ENCODE measurements around the gene CSNK2A1. TPM values are rescaled to one million over a fixed set of nuclear protein-coding genes. Genes with fewer than 3 reads are reported as not detected.
A peak's percentile ranks its signal among the peaks of the same experiment; 100 is the strongest.

CSNK2A1 gene
- total and polyA plus RNA-seq, 2 donors from 2014 or later, result 39.7 to 100 TPM

DNA sequence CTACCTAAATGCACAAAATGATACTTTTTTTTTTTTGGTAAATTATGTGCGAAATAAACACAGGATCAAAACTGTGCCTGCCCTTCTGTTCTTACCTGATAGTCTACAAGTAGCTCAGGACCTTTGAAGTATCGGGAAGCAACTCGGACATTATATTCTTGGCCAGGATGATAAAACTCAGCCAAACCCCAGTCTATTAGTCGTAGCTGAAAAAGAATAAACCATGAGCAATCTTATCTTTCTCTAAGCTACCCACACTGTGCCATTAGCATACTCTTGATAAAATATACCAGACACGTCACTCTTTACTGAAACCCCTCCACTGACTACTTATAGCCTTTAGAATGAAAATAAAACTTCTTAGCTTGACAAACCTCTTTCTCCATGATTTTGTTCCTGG, 51.4 kb downstream of the CSNK2A1 start:
- DNase-seq, result no peak
- Histone ChIP-seq H3K4me1 (ENCODE audit: control insufficient read depth in 2 of 3, insufficient read depth in 2 of 3, low read depth in 1 of 3, low read length in 3 of 3) (no peaks in the 10 kb centered on the region), H3K9me3 (ENCODE audit: control insufficient read depth in 2 of 3, insufficient read depth in 1 of 3, low read length in 3 of 3) (no peaks in the 10 kb centered on the region), H3K27ac (ENCODE audit: low read depth in 2 of 2, low read length in 2 of 2) (no peak overlapping the region), H3K27me3 (ENCODE audit: control insufficient read depth, insufficient read depth, low read length) (no peaks in the 10 kb centered on the region), H3K9ac (ENCODE audit: low read length in 3 of 3) (no peak overlapping the region), H3K4me3 (ENCODE audit: low read length in 3 of 3) (no peak overlapping the region), H3K36me3 (ENCODE audit: control insufficient read depth in 2 of 3, insufficient read depth in 3 of 3, low read length in 3 of 3) (peaks cover 5 to 57% (median 46%) of the 10 kb centered on the region in 3 donors)
- TF ChIP-seq, protein P1, sequence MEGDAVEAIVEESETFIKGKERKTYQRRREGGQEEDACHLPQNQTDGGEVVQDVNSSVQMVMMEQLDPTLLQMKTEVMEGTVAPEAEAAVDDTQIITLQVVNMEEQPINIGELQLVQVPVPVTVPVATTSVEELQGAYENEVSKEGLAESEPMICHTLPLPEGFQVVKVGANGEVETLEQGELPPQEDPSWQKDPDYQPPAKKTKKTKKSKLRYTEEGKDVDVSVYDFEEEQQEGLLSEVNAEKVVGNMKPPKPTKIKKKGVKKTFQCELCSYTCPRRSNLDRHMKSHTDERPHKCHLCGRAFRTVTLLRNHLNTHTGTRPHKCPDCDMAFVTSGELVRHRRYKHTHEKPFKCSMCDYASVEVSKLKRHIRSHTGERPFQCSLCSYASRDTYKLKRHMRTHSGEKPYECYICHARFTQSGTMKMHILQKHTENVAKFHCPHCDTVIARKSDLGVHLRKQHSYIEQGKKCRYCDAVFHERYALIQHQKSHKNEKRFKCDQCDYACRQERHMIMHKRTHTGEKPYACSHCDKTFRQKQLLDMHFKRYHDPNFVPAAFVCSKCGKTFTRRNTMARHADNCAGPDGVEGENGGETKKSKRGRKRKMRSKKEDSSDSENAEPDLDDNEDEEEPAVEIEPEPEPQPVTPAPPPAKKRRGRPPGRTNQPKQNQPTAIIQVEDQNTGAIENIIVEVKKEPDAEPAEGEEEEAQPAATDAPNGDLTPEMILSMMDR (IDR thresholded peaks at IDR 0.05; ENCODE audit: borderline replicate concordance, extremely low read depth, insufficient read depth), result no peak
- intact Hi-C loops (cut with DNase I), result no loop called here
- FAIRE-seq, result no peak

DNA sequence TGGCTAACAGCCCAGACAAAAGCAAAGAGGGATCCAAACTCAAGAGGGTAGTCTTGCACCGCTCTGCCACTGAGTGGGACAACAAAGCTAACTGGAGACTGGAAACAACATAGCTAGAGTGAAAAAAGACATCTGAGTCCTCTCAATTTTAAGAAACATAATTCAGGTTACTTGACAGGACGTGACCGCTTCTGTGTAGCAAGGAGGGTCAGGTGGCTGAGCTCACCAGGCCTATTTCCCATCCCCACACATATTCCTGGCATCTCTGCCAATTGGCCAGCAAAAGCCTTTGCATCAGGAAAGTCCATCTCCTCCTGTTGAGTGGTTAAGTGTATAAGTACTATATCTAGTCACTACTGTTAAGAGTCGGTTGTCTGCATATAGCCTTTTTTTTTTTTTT, 55.9 kb downstream of the CSNK2A1 start:
- Histone ChIP-seq H3K9me3 (ENCODE audit: control insufficient read depth in 2 of 3, insufficient read depth in 1 of 3, low read length in 3 of 3) (no peaks in the 10 kb centered on the region), H3K27ac (ENCODE audit: low read depth in 2 of 2, low read length in 2 of 2) (no peak overlapping the region), H3K27me3 (ENCODE audit: control insufficient read depth, insufficient read depth, low read length) (no peaks in the 10 kb centered on the region), H3K4me1 (ENCODE audit: control insufficient read depth in 2 of 3, insufficient read depth in 2 of 3, low read depth in 1 of 3, low read length in 3 of 3) (no peaks in the 10 kb centered on the region), H3K36me3 (ENCODE audit: control insufficient read depth in 2 of 3, insufficient read depth in 3 of 3, low read length in 3 of 3) (peaks cover 7 to 65% (median 55%) of the 10 kb centered on the region in 3 donors), H3K4me3 (ENCODE audit: low read length in 3 of 3) (no peak overlapping the region), H3K9ac (ENCODE audit: low read length in 3 of 3) (no peak overlapping the region)
- no peak for FAIRE-seq
- DNase-seq, result no peak
- intact Hi-C loops (cut with DNase I), result no loop called here
- TF ChIP-seq, protein P1 (IDR thresholded peaks at IDR 0.05; ENCODE audit: borderline replicate concordance, extremely low read depth, insufficient read depth), result no peak

DNA sequence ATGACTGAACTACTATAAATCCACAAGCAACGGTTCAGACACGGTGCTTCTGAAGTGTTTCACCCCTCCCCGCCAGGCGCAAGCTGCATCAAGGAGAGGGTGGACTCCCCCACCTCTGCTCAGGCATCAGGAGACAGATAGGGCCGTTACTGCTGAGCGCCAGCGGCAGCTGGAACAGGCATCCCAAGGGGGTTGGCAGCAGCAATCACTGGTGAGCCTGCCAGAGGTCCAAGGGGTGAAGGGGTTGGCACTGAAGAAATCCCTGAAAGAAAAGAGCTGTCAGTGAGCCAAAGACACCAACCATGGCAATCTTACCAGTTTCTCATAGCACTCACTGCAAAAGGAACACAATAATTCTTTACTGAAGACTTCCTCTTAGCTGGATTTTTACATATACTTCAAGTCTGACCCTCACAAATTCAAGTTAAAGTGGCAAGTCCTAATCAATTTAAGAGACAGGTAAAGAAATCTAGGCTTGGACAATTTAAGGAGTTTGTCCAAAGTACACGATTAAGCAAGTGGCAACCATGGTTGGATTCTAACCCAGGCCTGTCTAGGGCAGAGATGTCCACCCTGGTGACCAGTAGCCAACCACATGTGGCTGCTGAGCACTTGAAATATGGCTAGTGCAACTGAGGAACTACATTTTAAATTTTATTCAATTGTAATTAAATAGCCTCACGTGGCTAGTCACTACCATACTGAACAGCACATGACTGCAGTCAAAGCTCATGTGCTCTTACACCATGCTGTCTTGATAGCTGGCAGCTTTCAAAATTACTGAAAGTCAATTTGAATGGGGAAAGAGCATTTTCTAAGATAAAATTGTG, 59.6 kb downstream of the CSNK2A1 start:
- Histone ChIP-seq H3K4me3 (ENCODE audit: low read length in 3 of 3) (no peak overlapping the region), H3K9ac (ENCODE audit: low read length in 3 of 3) (no peak overlapping the region), H3K27ac (ENCODE audit: low read depth in 2 of 2, low read length in 2 of 2) (no peak overlapping the region), H3K4me1 (ENCODE audit: control insufficient read depth in 2 of 3, insufficient read depth in 2 of 3, low read depth in 1 of 3, low read length in 3 of 3) (no peaks in the 10 kb centered on the region), H3K9me3 (ENCODE audit: control insufficient read depth in 2 of 3, insufficient read depth in 1 of 3, low read length in 3 of 3) (no peaks in the 10 kb centered on the region), H3K27me3 (ENCODE audit: control insufficient read depth, insufficient read depth, low read length) (no peaks in the 10 kb centered on the region), H3K36me3 (ENCODE audit: control insufficient read depth in 2 of 3, insufficient read depth in 3 of 3, low read length in 3 of 3) (peaks cover 6 to 58% (median 51%) of the 10 kb centered on the region in 3 donors)
- TF ChIP-seq, protein P1 (IDR thresholded peaks at IDR 0.05; ENCODE audit: borderline replicate concordance, extremely low read depth, insufficient read depth), result no peak
- intact Hi-C loops (cut with DNase I), result no loop called here
- DNase-seq, result peak in 1 of 5 donors; percentile 11
- FAIRE-seq, result no peak

All from kidney (tissue), 14 donors.